ENCODE results near the gene DSG1.
"Not testable (repeated sequence)": the region's sequence is repeated elsewhere in the genome, so short reads cannot be mapped to it uniquely, and the experiment has no call there.

Gene DSG1

DNA sequence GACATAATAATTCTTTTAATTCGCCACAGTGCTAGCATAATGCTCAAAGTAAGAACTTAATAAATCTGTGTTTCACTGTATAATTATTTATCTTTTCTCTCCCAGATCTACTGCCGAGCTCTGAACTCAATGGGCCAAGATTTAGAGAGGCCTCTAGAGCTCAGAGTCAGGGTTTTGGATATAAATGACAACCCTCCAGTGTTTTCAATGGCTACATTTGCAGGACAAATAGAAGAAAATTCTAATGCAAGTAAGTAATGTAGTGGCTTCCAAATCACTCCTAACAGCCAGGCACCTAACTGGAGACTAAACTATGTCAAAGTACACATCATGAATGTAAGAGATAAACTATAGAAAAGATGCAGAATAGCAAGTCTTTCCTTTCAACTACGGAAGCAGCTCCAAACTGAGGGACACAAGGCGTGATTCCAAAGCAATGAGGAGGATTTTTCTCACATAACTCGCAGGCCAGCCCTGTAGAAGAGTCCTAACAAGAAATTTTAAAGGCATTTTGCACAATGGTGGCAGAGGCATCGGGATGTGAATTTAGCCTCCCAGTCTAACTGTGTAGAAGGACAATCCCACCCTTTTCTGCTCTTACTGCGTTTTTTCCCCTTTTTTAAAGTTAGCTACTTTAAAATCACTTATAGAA, 12.0 kb downstream of the DSG1 start:
- Histone ChIP-seq H3K9me3 (ENCODE audit: control insufficient read depth, low read length) (no peaks in the 10 kb centered on the region), H3K36me3 (ENCODE audit: control insufficient read depth, insufficient read depth, low read length) (no peaks in the 10 kb centered on the region), H3K27me3 (ENCODE audit: control insufficient read depth, insufficient read depth, low read length, poor library complexity, severe bottlenecking) (no peaks in the 10 kb centered on the region), H3K4me1 (ENCODE audit: control insufficient read depth, insufficient read depth, low read length) (no peaks in the 10 kb centered on the region), H3K4me3 (ENCODE audit: insufficient read depth, low read depth, low read length) (no peak overlapping the region), H3K27ac (ENCODE audit: insufficient read depth, low read depth, low read length, poor library complexity, severe bottlenecking) (no peak overlapping the region)
- WGBS, 2 experiments, result 55 to 61% methylated on average over 6 of the region's 7 CpGs

- Histone ChIP-seq H3K4me1 (ENCODE audit: control insufficient read depth, insufficient read depth, low read length) (no peaks in the 10 kb centered on the region), H3K27me3 (ENCODE audit: control insufficient read depth, insufficient read depth, low read length, poor library complexity, severe bottlenecking) (no peaks in the 10 kb centered on the region), H3K27ac (ENCODE audit: insufficient read depth, low read depth, low read length, poor library complexity, severe bottlenecking) (no peak overlapping the region), H3K4me3 (ENCODE audit: insufficient read depth, low read depth, low read length) (no peak overlapping the region), H3K9me3 (ENCODE audit: control insufficient read depth, low read length) (peaks cover 2% of the 10 kb centered on the region), H3K36me3 (ENCODE audit: control insufficient read depth, insufficient read depth, low read length) (no peaks in the 10 kb centered on the region)
- 88 to 96% methylated on average over 4 of the region's 4 CpGs for WGBS, 2 experiments
Observed at GRCh38 chr18:31343454-31343853, 25.5 kb downstream of the DSG1 start.

GRCh38 chr18:31353336-31353735, 35.4 kb downstream of the DSG1 start:
- WGBS, 2 experiments, result 67% methylated on average over 4 of the region's 17 CpGs; no CpG with 5 or more reads in 1 of the 2 experiments
- H3K4me1 ChIP-seq (ENCODE audit: control insufficient read depth, insufficient read depth, low read length); H3K27me3 ChIP-seq (ENCODE audit: control insufficient read depth, insufficient read depth, low read length, poor library complexity, severe bottlenecking); H3K4me3 ChIP-seq (ENCODE audit: insufficient read depth, low read depth, low read length); H3K9me3 ChIP-seq (ENCODE audit: control insufficient read depth, low read length); H3K36me3 ChIP-seq (ENCODE audit: control insufficient read depth, insufficient read depth, low read length); H3K27ac ChIP-seq (ENCODE audit: insufficient read depth, low read depth, low read length, poor library complexity, severe bottlenecking): not testable (repeated sequence)

DNA sequence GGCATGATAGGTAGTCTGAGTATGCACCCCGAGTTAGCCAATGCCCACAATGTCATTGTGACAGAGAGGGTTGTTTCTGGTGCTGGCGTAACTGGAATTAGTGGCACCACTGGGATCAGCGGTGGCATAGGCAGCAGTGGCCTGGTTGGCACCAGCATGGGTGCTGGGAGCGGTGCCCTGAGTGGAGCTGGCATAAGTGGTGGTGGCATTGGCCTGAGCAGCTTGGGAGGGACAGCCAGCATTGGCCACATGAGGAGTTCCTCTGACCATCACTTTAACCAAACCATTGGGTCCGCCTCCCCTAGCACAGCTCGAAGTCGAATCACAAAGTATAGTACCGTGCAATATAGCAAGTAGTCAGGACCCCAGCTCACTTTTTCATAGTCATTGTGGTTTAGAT, 37.0 kb downstream of the DSG1 start:
- no peaks in the 10 kb centered on the region for H3K9me3 ChIP-seq (ENCODE audit: control insufficient read depth, low read length)
- WGBS, 2 experiments, result 95 to 98% methylated on average over 8 of the region's 8 CpGs
- no peak overlapping the region for H3K4me3 ChIP-seq (ENCODE audit: insufficient read depth, low read depth, low read length)
- H3K27ac ChIP-seq (ENCODE audit: insufficient read depth, low read depth, low read length, poor library complexity, severe bottlenecking), result no peak overlapping the region
- no peaks in the 10 kb centered on the region for H3K4me1 ChIP-seq (ENCODE audit: control insufficient read depth, insufficient read depth, low read length)
- H3K36me3 ChIP-seq (ENCODE audit: control insufficient read depth, insufficient read depth, low read length), result no peaks in the 10 kb centered on the region
- no peaks in the 10 kb centered on the region for H3K27me3 ChIP-seq (ENCODE audit: control insufficient read depth, insufficient read depth, low read length, poor library complexity, severe bottlenecking)

- Histone ChIP-seq H3K27ac (ENCODE audit: insufficient read depth, low read depth, low read length, poor library complexity, severe bottlenecking) (no peak overlapping the region), H3K4me3 (ENCODE audit: insufficient read depth, low read depth, low read length) (no peak overlapping the region), H3K27me3 (ENCODE audit: control insufficient read depth, insufficient read depth, low read length, poor library complexity, severe bottlenecking) (no peaks in the 10 kb centered on the region), H3K36me3 (ENCODE audit: control insufficient read depth, insufficient read depth, low read length) (no peaks in the 10 kb centered on the region), H3K9me3 (ENCODE audit: control insufficient read depth, low read length) (peaks cover 4% of the 10 kb centered on the region), H3K4me1 (ENCODE audit: control insufficient read depth, insufficient read depth, low read length) (no peaks in the 10 kb centered on the region)
- 93 to 96% methylated on average over 5 of the region's 5 CpGs for WGBS, 2 experiments
Observed at GRCh38 chr18:31356025-31356424, 38.1 kb downstream of the DSG1 start.

GRCh38 chr18:31364190-31364589, 46.2 kb downstream of the DSG1 start:
- no peaks in the 10 kb centered on the region for H3K27me3 ChIP-seq (ENCODE audit: control insufficient read depth, insufficient read depth, low read length, poor library complexity, severe bottlenecking)
- H3K4me3 ChIP-seq (ENCODE audit: insufficient read depth, low read depth, low read length), result no peak overlapping the region
- no peaks in the 10 kb centered on the region for H3K4me1 ChIP-seq (ENCODE audit: control insufficient read depth, insufficient read depth, low read length)
- H3K9me3 ChIP-seq (ENCODE audit: control insufficient read depth, low read length), result peaks cover 4% of the 10 kb centered on the region
- no peaks in the 10 kb centered on the region for H3K36me3 ChIP-seq (ENCODE audit: control insufficient read depth, insufficient read depth, low read length)
- 93 to 96% methylated on average over 3 to 4 of the region's 4 CpGs for WGBS, 2 experiments
- no peak overlapping the region for H3K27ac ChIP-seq (ENCODE audit: insufficient read depth, low read depth, low read length, poor library complexity, severe bottlenecking)

DNA sequence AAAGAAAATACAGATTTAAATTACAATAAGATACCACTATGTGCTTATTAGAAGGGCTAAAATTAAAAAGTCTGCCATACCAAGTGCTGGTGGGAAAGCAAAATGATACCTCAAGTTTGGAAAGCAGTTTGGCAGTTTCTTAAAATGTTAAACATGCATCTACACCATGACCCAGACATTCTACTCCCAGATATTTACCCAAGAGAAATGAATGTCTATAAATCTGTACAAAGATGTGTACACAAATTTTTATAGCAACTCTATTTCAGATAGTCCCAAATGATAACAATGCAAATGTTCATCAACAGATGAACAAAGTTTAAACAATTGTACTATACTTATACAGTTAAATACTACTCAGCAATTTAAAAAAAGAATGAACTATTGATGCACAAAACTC, 51.5 kb downstream of the DSG1 start:
- H3K9me3 ChIP-seq (ENCODE audit: control insufficient read depth, low read length), result no peaks in the 10 kb centered on the region
- no peak overlapping the region for H3K4me3 ChIP-seq (ENCODE audit: insufficient read depth, low read depth, low read length)
- no peaks in the 10 kb centered on the region for H3K27me3 ChIP-seq (ENCODE audit: control insufficient read depth, insufficient read depth, low read length, poor library complexity, severe bottlenecking)
- no peaks in the 10 kb centered on the region for H3K4me1 ChIP-seq (ENCODE audit: control insufficient read depth, insufficient read depth, low read length)
- H3K36me3 ChIP-seq (ENCODE audit: control insufficient read depth, insufficient read depth, low read length), result no peaks in the 10 kb centered on the region
- H3K27ac ChIP-seq (ENCODE audit: insufficient read depth, low read depth, low read length, poor library complexity, severe bottlenecking), result no peak overlapping the region

DNA sequence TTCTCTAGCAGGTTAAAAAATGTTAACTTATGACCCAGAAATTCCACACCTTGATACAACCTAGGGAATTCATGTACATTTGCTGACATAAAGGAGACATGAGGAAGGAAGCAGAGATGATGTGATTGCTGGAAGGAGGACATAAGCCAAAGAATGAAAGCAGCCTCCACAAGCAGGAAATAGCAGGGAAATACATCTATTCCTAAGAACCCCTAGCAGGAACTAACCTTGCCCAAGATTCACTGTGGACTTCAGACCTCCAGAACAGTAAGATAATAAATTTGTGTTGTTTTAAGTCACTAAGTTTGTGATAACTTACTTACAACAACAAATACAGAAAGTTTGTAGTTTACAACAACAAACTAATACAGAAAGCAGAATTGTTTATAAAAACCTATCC, 54.0 kb downstream of the DSG1 start:
- Histone ChIP-seq H3K27ac (ENCODE audit: insufficient read depth, low read depth, low read length, poor library complexity, severe bottlenecking) (no peak overlapping the region), H3K4me3 (ENCODE audit: insufficient read depth, low read depth, low read length) (no peak overlapping the region), H3K27me3 (ENCODE audit: control insufficient read depth, insufficient read depth, low read length, poor library complexity, severe bottlenecking) (no peaks in the 10 kb centered on the region), H3K4me1 (ENCODE audit: control insufficient read depth, insufficient read depth, low read length) (no peaks in the 10 kb centered on the region), H3K36me3 (ENCODE audit: control insufficient read depth, insufficient read depth, low read length) (no peaks in the 10 kb centered on the region), H3K9me3 (ENCODE audit: control insufficient read depth, low read length) (no peaks in the 10 kb centered on the region)

- Histone ChIP-seq H3K36me3 (ENCODE audit: control insufficient read depth, insufficient read depth, low read length) (no peaks in the 10 kb centered on the region), H3K4me1 (ENCODE audit: control insufficient read depth, insufficient read depth, low read length) (no peaks in the 10 kb centered on the region), H3K4me3 (ENCODE audit: insufficient read depth, low read depth, low read length) (no peak overlapping the region), H3K9me3 (ENCODE audit: control insufficient read depth, low read length) (no peaks in the 10 kb centered on the region), H3K27ac (ENCODE audit: insufficient read depth, low read depth, low read length, poor library complexity, severe bottlenecking) (no peak overlapping the region), H3K27me3 (ENCODE audit: control insufficient read depth, insufficient read depth, low read length, poor library complexity, severe bottlenecking) (no peaks in the 10 kb centered on the region)
- 90 to 93% methylated on average over 4 of the region's 4 CpGs for WGBS, 2 experiments
Observed at GRCh38 chr18:31373641-31374040, 55.7 kb downstream of the DSG1 start.

GRCh38 chr18:31376477-31376876, 58.5 kb downstream of the DSG1 start, which contains the start of gene DSG4:
TSS of gene DSG4 (plus strand) at chr18:31376777. CDS start at chr18:31376912, 135 bp downstream.
- Histone ChIP-seq H3K4me1 (ENCODE audit: control insufficient read depth, insufficient read depth, low read length) (no peaks in the 10 kb centered on the region), H3K36me3 (ENCODE audit: control insufficient read depth, insufficient read depth, low read length) (no peaks in the 10 kb centered on the region), H3K27me3 (ENCODE audit: control insufficient read depth, insufficient read depth, low read length, poor library complexity, severe bottlenecking) (no peaks in the 10 kb centered on the region), H3K9me3 (ENCODE audit: control insufficient read depth, low read length) (no peaks in the 10 kb centered on the region), H3K4me3 (ENCODE audit: insufficient read depth, low read depth, low read length) (no peak within 1 kb of the TSS), H3K27ac (ENCODE audit: insufficient read depth, low read depth, low read length, poor library complexity, severe bottlenecking) (no peak within 1 kb of the TSS)
- 95 to 99% methylated on average over 3 of the region's 3 CpGs for WGBS, 2 experiments

GRCh38 chr18:31380912-31381311, 63.0 kb downstream of the DSG1 start:
- Histone ChIP-seq H3K27me3 (ENCODE audit: control insufficient read depth, insufficient read depth, low read length, poor library complexity, severe bottlenecking) (no peaks in the 10 kb centered on the region), H3K36me3 (ENCODE audit: control insufficient read depth, insufficient read depth, low read length) (no peaks in the 10 kb centered on the region), H3K4me3 (ENCODE audit: insufficient read depth, low read depth, low read length) (no peak overlapping the region), H3K9me3 (ENCODE audit: control insufficient read depth, low read length) (no peaks in the 10 kb centered on the region), H3K4me1 (ENCODE audit: control insufficient read depth, insufficient read depth, low read length) (no peaks in the 10 kb centered on the region), H3K27ac (ENCODE audit: insufficient read depth, low read depth, low read length, poor library complexity, severe bottlenecking) (no peak overlapping the region)
- 89 to 100% methylated on average over 1 to 2 of the region's 2 CpGs for WGBS, 2 experiments

All from ectodermal cell (in vitro differentiated cells).